ENCODE results near the gene ERBB2. TPM values are rescaled to one million over a fixed set of nuclear protein-coding genes. Genes with fewer than 3 reads are reported as not detected.
A peak's percentile ranks its signal among the peaks of the same experiment; 100 is the strongest.

The ERBB2 gene
- total and polyA plus RNA-seq, 2 of the 13 experiments (the other 11 are each of a cell fraction or from before 2014, with no cell fraction given) = 57.7 to 64.1 TPM

GRCh38 chr17:39738983-39739884 lies 39.4 kb downstream of the ERBB2 start (continued):
- TF ChIP-seq ZNF777 (CRISPR knock-in tag; IDR thresholded peaks at IDR 0.05) (no peak; the same call in 1 of the 2 replicates), ZNF83 (CRISPR knock-in tag; IDR thresholded peaks at IDR 0.05; ENCODE audit: borderline replicate concordance) (no peak), SKIL (CRISPR knock-in tag; IDR thresholded peaks at IDR 0.05; ENCODE audit: borderline replicate concordance) (peak; percentile 63; the same call in 1 of the 2 replicates), ZNF788 (CRISPR knock-in tag; IDR thresholded peaks at IDR 0.05; ENCODE audit: borderline replicate concordance) (peak; percentile 92), GABPA (IDR thresholded peaks at IDR 0.05; ENCODE audit: low read depth, low read length) (no peak), GABPA (CRISPR knock-in tag; IDR thresholded peaks at IDR 0.05; ENCODE audit: low read depth) (peak; percentile 46; the same call in 1 of the 2 replicates), ZNF589 (CRISPR knock-in tag; conservative IDR thresholded peaks at IDR 0.05) (peak; percentile 78), AKAP8 (CRISPR knock-in tag; IDR thresholded peaks at IDR 0.05) (peak; percentile 94), ZNF770 (CRISPR knock-in tag; IDR thresholded peaks at IDR 0.05) (no peak), ZNF407 (CRISPR knock-in tag; IDR thresholded peaks at IDR 0.05; ENCODE audit: not compliant biosample characterization) (peak; percentile 71), ZNF569 (CRISPR knock-in tag; IDR thresholded peaks at IDR 0.05; ENCODE audit: borderline replicate concordance) (no peak), CCAR2 (optimal IDR thresholded peaks at IDR 0.05; ENCODE audit: low read depth, low read length) (no peak), ZNF652 (CRISPR knock-in tag; IDR thresholded peaks at IDR 0.05; ENCODE audit: borderline replicate concordance, low read depth) (no peak), ZFAT (CRISPR knock-in tag; conservative IDR thresholded peaks at IDR 0.05) (no peak), JUND (CRISPR knock-in tag; IDR thresholded peaks at IDR 0.05) (peak; percentile 37; the same call in 1 of the 2 replicates), REPIN1 (CRISPR knock-in tag; IDR thresholded peaks at IDR 0.05; ENCODE audit: borderline replicate concordance, low read depth) (peak; percentile 60; the same call in 1 of the 2 replicates)
